ENCODE results near the gene LYST.
"Not testable (repeated sequence)": the region's sequence is repeated elsewhere in the genome, so short reads cannot be mapped to it uniquely, and the experiment has no call there.

LYST gene

DNA sequence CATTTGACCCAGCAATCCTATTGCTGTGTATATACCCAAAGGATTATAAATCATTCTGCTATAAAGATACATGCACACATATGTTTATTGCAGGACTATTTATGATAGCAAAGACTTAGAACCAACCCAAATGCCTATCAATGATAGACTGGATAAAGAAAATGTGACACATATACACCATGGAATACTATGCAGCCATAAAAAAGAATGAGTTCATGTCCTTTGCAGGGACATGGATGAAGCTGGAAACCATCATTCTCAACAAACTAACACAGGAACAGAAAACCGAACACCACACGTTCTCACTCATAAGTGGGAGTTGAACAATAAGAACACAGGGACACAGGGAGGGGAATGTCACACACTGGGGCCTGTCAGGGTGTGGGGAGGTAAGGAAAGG, 37.1 kb upstream of the LYST start:
- H3K9me3 ChIP-seq (ENCODE audit: control insufficient read depth, insufficient read depth, low read length); H3K27ac ChIP-seq (ENCODE audit: low read length); DNase-seq (ENCODE audit: low read depth, low spot score); H3K4me3 ChIP-seq (ENCODE audit: low read length); H3K36me3 ChIP-seq (ENCODE audit: control insufficient read depth, insufficient read depth, low read length); H3K4me1 ChIP-seq (ENCODE audit: control insufficient read depth, insufficient read depth, low read length); H3K27me3 ChIP-seq (ENCODE audit: control insufficient read depth, insufficient read depth, low read length): not testable (repeated sequence)
- no CpG with 5 or more reads among the region's 2 CpGs for WGBS (ENCODE audit: insufficient coverage, insufficient read length)

- Histone ChIP-seq H3K4me3 (ENCODE audit: low read length) (no peak overlapping the region), H3K27ac (ENCODE audit: low read length) (no peak overlapping the region), H3K4me1 (ENCODE audit: control insufficient read depth, insufficient read depth, low read length) (no peaks in the 10 kb centered on the region), H3K27me3 (ENCODE audit: control insufficient read depth, insufficient read depth, low read length) (no peaks in the 10 kb centered on the region), H3K36me3 (ENCODE audit: control insufficient read depth, insufficient read depth, low read length) (no peaks in the 10 kb centered on the region), H3K9me3 (ENCODE audit: control insufficient read depth, insufficient read depth, low read length) (no peaks in the 10 kb centered on the region)
- no peak for DNase-seq (ENCODE audit: low read depth, low spot score)
- WGBS (ENCODE audit: insufficient coverage, insufficient read length): no CpG with 5 or more reads among the region's 7 CpGs
These were observed 36.2 kb upstream of the LYST start for GRCh38 chr1:235902677-235903542.

DNA sequence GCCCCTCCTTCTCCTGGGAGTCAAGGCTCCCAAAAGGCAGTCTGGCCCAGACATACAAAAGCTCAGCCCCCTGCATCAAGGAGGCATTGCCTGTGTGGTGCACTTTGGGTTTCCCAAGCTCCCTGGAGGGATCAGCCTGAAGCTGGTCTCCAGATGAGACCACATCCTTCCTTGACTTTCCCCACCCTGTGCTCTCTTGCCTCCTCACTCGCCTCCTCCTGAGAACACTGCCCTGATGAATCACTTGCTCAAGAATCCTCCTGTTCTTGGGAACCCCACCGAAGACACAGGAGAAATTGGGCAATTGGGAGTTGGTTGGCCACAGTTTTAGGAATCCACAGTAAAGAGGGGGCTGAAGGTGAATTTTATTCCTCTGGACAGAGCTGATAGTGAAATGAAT, 34.8 kb upstream of the LYST start:
- Histone ChIP-seq H3K9me3 (ENCODE audit: control insufficient read depth, insufficient read depth, low read length) (no peaks in the 10 kb centered on the region), H3K4me1 (ENCODE audit: control insufficient read depth, insufficient read depth, low read length) (no peaks in the 10 kb centered on the region), H3K4me3 (ENCODE audit: low read length) (no peak overlapping the region), H3K27ac (ENCODE audit: low read length) (no peak overlapping the region), H3K27me3 (ENCODE audit: control insufficient read depth, insufficient read depth, low read length) (no peaks in the 10 kb centered on the region), H3K36me3 (ENCODE audit: control insufficient read depth, insufficient read depth, low read length) (no peaks in the 10 kb centered on the region)
- no CpG with 5 or more reads among the region's 2 CpGs for WGBS (ENCODE audit: insufficient coverage, insufficient read length)
- no peak for DNase-seq (ENCODE audit: low read depth, low spot score)

DNA sequence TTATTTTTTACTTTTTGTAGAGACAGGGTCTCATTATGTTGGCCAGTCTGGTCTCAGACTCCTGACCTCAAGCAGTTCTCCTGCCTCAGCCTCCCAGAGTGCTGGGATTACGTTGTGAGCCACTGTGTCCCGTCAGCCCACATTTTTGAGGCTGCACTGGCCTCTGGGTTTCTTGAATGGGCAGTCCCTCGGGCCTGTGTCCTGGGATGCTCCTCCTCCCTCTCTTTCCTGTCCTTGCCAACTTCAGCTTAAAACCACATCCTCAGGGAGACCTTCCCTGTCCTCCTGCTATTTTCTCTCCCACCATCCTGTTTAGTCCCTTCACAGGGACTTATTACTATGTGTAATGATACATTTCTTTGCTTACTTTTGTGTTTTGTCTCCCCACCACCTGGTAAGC, 31.4 kb upstream of the LYST start:
- no peak for DNase-seq (ENCODE audit: low read depth, low spot score)
- no peaks in the 10 kb centered on the region for H3K9me3 ChIP-seq (ENCODE audit: control insufficient read depth, insufficient read depth, low read length)
- no peak overlapping the region for H3K4me3 ChIP-seq (ENCODE audit: low read length)
- no CpG with 5 or more reads among the region's 3 CpGs for WGBS (ENCODE audit: insufficient coverage, insufficient read length)
- H3K36me3 ChIP-seq (ENCODE audit: control insufficient read depth, insufficient read depth, low read length): no peaks in the 10 kb centered on the region
- H3K27ac ChIP-seq (ENCODE audit: low read length): no peak overlapping the region
- no peaks in the 10 kb centered on the region for H3K4me1 ChIP-seq (ENCODE audit: control insufficient read depth, insufficient read depth, low read length)
- no peaks in the 10 kb centered on the region for H3K27me3 ChIP-seq (ENCODE audit: control insufficient read depth, insufficient read depth, low read length)

DNA sequence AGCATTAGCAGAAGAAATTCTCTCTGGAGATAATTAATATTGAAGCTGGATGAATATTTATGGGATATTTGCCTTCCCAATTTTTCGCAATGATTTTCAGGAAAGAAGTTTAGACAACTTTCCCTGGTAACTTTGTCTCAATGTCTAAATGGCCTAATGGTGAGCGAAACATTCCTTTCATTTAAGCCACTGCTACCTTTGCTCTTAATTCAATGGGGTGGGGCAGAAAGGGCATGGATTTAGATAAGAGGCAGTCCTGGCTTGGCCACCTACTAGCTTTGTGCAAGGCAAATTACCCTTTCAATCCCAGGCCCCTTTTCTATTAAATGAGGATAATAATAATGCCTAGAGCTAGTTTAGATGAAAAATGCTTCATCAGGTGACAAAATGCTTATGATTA, 27.1 kb upstream of the LYST start:
- no CpG with 5 or more reads among the region's 2 CpGs for WGBS (ENCODE audit: insufficient coverage, insufficient read length)
- no peak overlapping the region for H3K4me3 ChIP-seq (ENCODE audit: low read length)
- H3K27me3 ChIP-seq (ENCODE audit: control insufficient read depth, insufficient read depth, low read length): no peaks in the 10 kb centered on the region
- no peaks in the 10 kb centered on the region for H3K9me3 ChIP-seq (ENCODE audit: control insufficient read depth, insufficient read depth, low read length)
- no peaks in the 10 kb centered on the region for H3K36me3 ChIP-seq (ENCODE audit: control insufficient read depth, insufficient read depth, low read length)
- no peak overlapping the region for H3K27ac ChIP-seq (ENCODE audit: low read length)
- no peaks in the 10 kb centered on the region for H3K4me1 ChIP-seq (ENCODE audit: control insufficient read depth, insufficient read depth, low read length)
- no peak for DNase-seq (ENCODE audit: low read depth, low spot score)

DNA sequence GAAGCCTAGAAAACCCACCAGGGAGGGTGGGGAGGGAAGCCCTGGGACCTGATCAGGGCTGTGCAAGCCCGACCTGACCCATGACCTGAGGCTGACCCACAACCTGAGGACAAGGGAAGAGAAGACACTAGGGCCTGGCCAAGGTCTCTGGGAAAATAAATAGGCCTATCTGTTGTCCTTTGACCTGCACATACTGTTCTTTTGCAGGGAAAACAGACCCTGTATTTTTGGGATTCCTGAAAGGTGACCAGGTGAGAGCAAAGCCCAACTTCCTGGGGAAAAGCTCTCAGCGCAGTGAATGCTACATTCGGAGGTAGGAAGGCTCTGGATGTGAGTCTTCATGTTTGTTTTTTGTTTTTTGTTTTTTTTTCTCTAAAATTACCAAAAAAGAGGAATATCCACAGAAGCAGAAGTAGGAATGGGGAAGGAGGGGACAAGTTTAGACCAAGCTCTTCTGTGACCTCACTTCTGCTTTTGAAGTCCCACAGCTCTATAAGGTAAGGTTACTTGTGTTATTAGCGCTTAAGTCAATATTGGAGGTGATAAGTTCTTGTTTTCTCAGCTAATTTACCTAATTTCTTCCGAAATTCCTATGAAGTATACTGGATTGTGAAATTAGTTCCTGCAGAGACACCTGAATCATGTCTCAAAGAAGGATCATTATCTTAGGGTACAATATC, 26.2 kb upstream of the LYST start:
- no peak overlapping the region for H3K4me3 ChIP-seq (ENCODE audit: low read length)
- no peaks in the 10 kb centered on the region for H3K9me3 ChIP-seq (ENCODE audit: control insufficient read depth, insufficient read depth, low read length)
- WGBS (ENCODE audit: insufficient coverage, insufficient read length): no CpG with 5 or more reads among the region's 5 CpGs
- DNase-seq (ENCODE audit: low read depth, low spot score): no peak
- H3K27me3 ChIP-seq (ENCODE audit: control insufficient read depth, insufficient read depth, low read length): no peaks in the 10 kb centered on the region
- H3K36me3 ChIP-seq (ENCODE audit: control insufficient read depth, insufficient read depth, low read length): no peaks in the 10 kb centered on the region
- no peaks in the 10 kb centered on the region for H3K4me1 ChIP-seq (ENCODE audit: control insufficient read depth, insufficient read depth, low read length)
- H3K27ac ChIP-seq (ENCODE audit: low read length): no peak overlapping the region

DNA sequence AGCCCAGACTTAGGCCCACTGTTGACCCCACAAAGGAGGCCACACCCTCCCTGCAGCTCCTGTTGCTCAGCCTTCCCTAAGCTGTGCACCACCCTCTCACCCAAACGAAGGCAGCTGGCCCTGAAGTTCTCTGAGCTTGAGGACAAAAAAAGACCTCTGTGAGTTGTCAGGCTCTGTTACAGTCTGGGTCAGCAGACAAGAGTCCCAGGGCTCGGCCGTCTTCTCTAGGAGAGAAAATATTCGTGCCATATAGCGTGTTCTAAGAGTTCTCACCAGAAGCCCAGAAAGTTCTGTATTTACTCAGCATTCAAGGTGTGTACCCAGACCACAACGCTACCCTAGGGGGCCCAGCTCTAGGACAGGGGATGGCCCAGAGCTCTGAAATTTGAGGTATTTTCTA, 25.5 kb upstream of the LYST start:
- no peaks in the 10 kb centered on the region for H3K4me1 ChIP-seq (ENCODE audit: control insufficient read depth, insufficient read depth, low read length)
- no peak for DNase-seq (ENCODE audit: low read depth, low spot score)
- H3K4me3 ChIP-seq (ENCODE audit: low read length): no peak overlapping the region
- no peaks in the 10 kb centered on the region for H3K27me3 ChIP-seq (ENCODE audit: control insufficient read depth, insufficient read depth, low read length)
- H3K27ac ChIP-seq (ENCODE audit: low read length): no peak overlapping the region
- no peaks in the 10 kb centered on the region for H3K9me3 ChIP-seq (ENCODE audit: control insufficient read depth, insufficient read depth, low read length)
- WGBS (ENCODE audit: insufficient coverage, insufficient read length): no CpG with 5 or more reads among the region's 6 CpGs
- H3K36me3 ChIP-seq (ENCODE audit: control insufficient read depth, insufficient read depth, low read length): no peaks in the 10 kb centered on the region

- WGBS (ENCODE audit: insufficient coverage, insufficient read length): no CpG with 5 or more reads among the region's 8 CpGs
- no peak overlapping the region for H3K27ac ChIP-seq (ENCODE audit: low read length)
- no peaks in the 10 kb centered on the region for H3K9me3 ChIP-seq (ENCODE audit: control insufficient read depth, insufficient read depth, low read length)
- no peak overlapping the region for H3K4me3 ChIP-seq (ENCODE audit: low read length)
- H3K36me3 ChIP-seq (ENCODE audit: control insufficient read depth, insufficient read depth, low read length): no peaks in the 10 kb centered on the region
- no peaks in the 10 kb centered on the region for H3K27me3 ChIP-seq (ENCODE audit: control insufficient read depth, insufficient read depth, low read length)
- no peaks in the 10 kb centered on the region for H3K4me1 ChIP-seq (ENCODE audit: control insufficient read depth, insufficient read depth, low read length)
- no peak for DNase-seq (ENCODE audit: low read depth, low spot score)
These were observed 21.5 kb upstream of the LYST start for GRCh38 chr1:235888119-235888643.

DNA sequence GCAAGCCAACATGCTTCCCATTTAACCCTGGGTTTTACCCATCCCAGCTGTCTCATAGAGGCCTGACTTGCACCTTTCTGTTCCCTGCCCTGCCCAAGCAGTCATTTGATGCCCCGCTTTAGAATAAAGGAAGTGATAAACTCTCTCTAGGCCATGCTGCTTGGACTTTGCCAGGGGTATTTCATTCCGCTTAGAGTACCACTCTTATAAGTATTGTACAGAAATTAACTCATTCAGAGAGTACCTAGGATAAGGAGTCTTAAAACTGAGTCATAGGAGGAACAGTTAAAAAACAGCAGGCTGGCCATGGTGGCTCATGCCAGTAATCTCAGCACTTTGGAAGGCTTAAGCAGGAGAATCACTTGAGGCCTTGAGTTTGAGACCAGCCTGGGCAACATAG, 21.0 kb upstream of the LYST start:
- Histone ChIP-seq H3K36me3 (ENCODE audit: control insufficient read depth, insufficient read depth, low read length) (no peaks in the 10 kb centered on the region), H3K4me3 (ENCODE audit: low read length) (no peak overlapping the region), H3K27me3 (ENCODE audit: control insufficient read depth, insufficient read depth, low read length) (no peaks in the 10 kb centered on the region), H3K27ac (ENCODE audit: low read length) (no peak overlapping the region), H3K4me1 (ENCODE audit: control insufficient read depth, insufficient read depth, low read length) (no peaks in the 10 kb centered on the region), H3K9me3 (ENCODE audit: control insufficient read depth, insufficient read depth, low read length) (no peaks in the 10 kb centered on the region)
- no CpG with 5 or more reads among the region's 2 CpGs for WGBS (ENCODE audit: insufficient coverage, insufficient read length)
- DNase-seq (ENCODE audit: low read depth, low spot score): no peak

DNA sequence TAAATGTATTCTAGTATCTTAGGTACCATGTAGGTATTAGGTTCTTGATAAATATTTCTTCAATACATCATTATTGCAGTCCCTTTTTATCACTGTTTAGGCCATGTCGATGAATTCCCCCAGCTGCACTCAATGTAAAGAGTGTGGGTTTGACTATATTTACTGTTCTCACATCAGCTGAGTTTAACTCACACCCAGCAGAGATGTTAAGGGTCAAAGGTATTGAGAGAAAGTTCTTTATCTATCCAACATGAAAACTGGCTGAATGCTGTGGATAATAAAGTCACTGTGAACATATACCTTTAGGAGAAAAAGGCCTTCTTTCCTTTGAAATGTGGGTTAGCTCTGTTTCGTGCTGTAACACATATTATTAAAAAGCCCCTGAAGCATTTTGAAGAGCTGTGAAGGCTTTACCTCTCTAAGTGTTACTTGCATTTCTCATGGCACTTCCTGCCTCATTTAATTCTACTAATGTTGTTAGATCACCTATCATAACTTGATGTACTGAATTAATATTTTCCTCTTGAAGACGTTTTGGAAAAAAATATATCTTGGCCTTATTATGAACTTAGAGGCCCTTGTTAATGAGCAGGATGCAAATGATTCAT, 19.1 kb upstream of the LYST start:
- Histone ChIP-seq H3K4me3 (ENCODE audit: low read length) (no peak overlapping the region), H3K9me3 (ENCODE audit: control insufficient read depth, insufficient read depth, low read length) (no peaks in the 10 kb centered on the region), H3K27ac (ENCODE audit: low read length) (no peak overlapping the region), H3K4me1 (ENCODE audit: control insufficient read depth, insufficient read depth, low read length) (no peaks in the 10 kb centered on the region), H3K27me3 (ENCODE audit: control insufficient read depth, insufficient read depth, low read length) (no peaks in the 10 kb centered on the region), H3K36me3 (ENCODE audit: control insufficient read depth, insufficient read depth, low read length) (no peaks in the 10 kb centered on the region)
- no CpG with 5 or more reads among the region's 3 CpGs for WGBS (ENCODE audit: insufficient coverage, insufficient read length)
- no peak for DNase-seq (ENCODE audit: low read depth, low spot score)

Data from iPS DF 6.9 (cell line).